Measurements from ENCODE around the gene CLCN7.

DNA sequence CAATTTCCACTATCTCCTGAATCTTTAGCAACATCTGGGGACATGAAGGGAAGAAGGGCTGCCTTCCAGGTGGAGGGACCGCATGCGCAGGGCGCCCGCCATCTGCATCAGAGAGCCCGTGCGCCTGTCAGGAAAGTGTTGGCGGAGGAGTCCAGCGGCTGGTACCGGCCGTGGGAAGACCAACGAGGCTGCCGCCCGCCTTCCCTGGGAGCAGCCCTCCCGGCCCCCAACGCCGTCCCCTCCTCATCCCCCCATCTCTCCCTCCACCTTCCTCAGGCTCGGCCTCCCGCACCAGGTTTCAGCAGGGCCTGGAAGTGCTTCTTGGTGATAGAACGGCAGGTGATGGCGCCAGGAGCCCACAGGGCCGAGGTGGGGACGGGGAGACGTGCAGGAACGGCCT is 8.8 kb downstream of the CLCN7 start:
- TF ChIP-seq, protein P1, sequence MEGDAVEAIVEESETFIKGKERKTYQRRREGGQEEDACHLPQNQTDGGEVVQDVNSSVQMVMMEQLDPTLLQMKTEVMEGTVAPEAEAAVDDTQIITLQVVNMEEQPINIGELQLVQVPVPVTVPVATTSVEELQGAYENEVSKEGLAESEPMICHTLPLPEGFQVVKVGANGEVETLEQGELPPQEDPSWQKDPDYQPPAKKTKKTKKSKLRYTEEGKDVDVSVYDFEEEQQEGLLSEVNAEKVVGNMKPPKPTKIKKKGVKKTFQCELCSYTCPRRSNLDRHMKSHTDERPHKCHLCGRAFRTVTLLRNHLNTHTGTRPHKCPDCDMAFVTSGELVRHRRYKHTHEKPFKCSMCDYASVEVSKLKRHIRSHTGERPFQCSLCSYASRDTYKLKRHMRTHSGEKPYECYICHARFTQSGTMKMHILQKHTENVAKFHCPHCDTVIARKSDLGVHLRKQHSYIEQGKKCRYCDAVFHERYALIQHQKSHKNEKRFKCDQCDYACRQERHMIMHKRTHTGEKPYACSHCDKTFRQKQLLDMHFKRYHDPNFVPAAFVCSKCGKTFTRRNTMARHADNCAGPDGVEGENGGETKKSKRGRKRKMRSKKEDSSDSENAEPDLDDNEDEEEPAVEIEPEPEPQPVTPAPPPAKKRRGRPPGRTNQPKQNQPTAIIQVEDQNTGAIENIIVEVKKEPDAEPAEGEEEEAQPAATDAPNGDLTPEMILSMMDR (IDR thresholded peaks at IDR 0.05; ENCODE audit: low read depth, low read length) = no peak
- TF ChIP-seq EZH2phosphoT487 (IDR thresholded peaks at IDR 0.05; ENCODE audit: low read depth) = no peak

Measured in OCI-LY3 (cell line).